Left forelimb (tissue), 1 donor: Measurements from ENCODE around the gene NDEL1.

Experiments used
- DNase-seq: peaks from one replicate; pipeline ENCODE4 v3.0.0-alpha.2; 2018; ENCODE audit warnings: low spot score

NDEL1 gene

GRCh38 chr17:8455665-8456209 is 20.1 kb downstream of the NDEL1 start:
- DNase-seq: no peak

- DNase-seq: no peak
Measured at GRCh38 chr17:8458128-8458527, 22.4 kb downstream of the NDEL1 start.

GRCh38 chr17:8459107-8459506 is 23.4 kb downstream of the NDEL1 start:
- no peak for DNase-seq

GRCh38 chr17:8459831-8460230 is 24.1 kb downstream of the NDEL1 start:
- DNase-seq: no peak

- DNase-seq: no peak
Measured at GRCh38 chr17:8462564-8462963, 26.9 kb downstream of the NDEL1 start.

- no peak for DNase-seq
Measured at GRCh38 chr17:8463099-8463498, 27.4 kb downstream of the NDEL1 start.

- no peak for DNase-seq
Measured at GRCh38 chr17:8464941-8465340, 29.3 kb downstream of the NDEL1 start.

GRCh38 chr17:8465356-8465755 is 29.7 kb downstream of the NDEL1 start:
- no peak for DNase-seq

- no peak for DNase-seq
Measured at GRCh38 chr17:8465759-8466158, 30.1 kb downstream of the NDEL1 start.

GRCh38 chr17:8466456-8466855 is 30.8 kb downstream of the NDEL1 start:
- DNase-seq: no peak

GRCh38 chr17:8466873-8467272 is 31.2 kb downstream of the NDEL1 start:
- no peak for DNase-seq

- DNase-seq: no peak
Measured at GRCh38 chr17:8467527-8467926, 31.8 kb downstream of the NDEL1 start.

- peak; percentile 82 for DNase-seq
Measured at GRCh38 chr17:8468127-8468526, 32.4 kb downstream of the NDEL1 start.

- no peak for DNase-seq
Measured at GRCh38 chr17:8468980-8469379, 33.3 kb downstream of the NDEL1 start.

GRCh38 chr17:8469964-8470363 is 34.3 kb downstream of the NDEL1 start:
- no peak for DNase-seq

GRCh38 chr17:8470447-8471047 is 34.9 kb downstream of the NDEL1 start:
- DNase-seq: no peak

GRCh38 chr17:8472663-8473062 is 37.0 kb downstream of the NDEL1 start:
- no peak for DNase-seq

- DNase-seq: no peak
Measured at GRCh38 chr17:8473451-8474192, 37.9 kb downstream of the NDEL1 start.

GRCh38 chr17:8474826-8475225 is 39.1 kb downstream of the NDEL1 start:
- no peak for DNase-seq

GRCh38 chr17:8475227-8475626 is 39.5 kb downstream of the NDEL1 start:
- DNase-seq: no peak

- no peak for DNase-seq
Measured at GRCh38 chr17:8475781-8476180, 40.1 kb downstream of the NDEL1 start.

GRCh38 chr17:8476741-8477140 is 41.1 kb downstream of the NDEL1 start:
- no peak for DNase-seq

- no peak for DNase-seq
Measured at GRCh38 chr17:8477171-8477570, 41.5 kb downstream of the NDEL1 start.
